ENCODE measurements around the gene MAP3K20. TPM values are rescaled to one million over a fixed set of nuclear protein-coding genes. Genes with fewer than 3 reads are reported as not detected.

MAP3K20 gene
- total RNA-seq, 1 experiment from 2014 or later = 15.2 TPM

GRCh38 chr2:173051463-173052215 is 24.0 kb upstream of the MAP3K20 start:
- Mint-ChIP-seq H3K4me3 (no peak overlapping the region), H3K27ac (no peak overlapping the region), H3K27me3 (ENCODE audit: low read depth) (no peaks in the 10 kb centered on the region), H3K36me3 (no peaks in the 10 kb centered on the region), H3K4me1 (no peaks in the 10 kb centered on the region; the same call in 1 of the 2 replicates), H3K9me3 (no peaks in the 10 kb centered on the region)
- TF ChIP-seq, protein P1, sequence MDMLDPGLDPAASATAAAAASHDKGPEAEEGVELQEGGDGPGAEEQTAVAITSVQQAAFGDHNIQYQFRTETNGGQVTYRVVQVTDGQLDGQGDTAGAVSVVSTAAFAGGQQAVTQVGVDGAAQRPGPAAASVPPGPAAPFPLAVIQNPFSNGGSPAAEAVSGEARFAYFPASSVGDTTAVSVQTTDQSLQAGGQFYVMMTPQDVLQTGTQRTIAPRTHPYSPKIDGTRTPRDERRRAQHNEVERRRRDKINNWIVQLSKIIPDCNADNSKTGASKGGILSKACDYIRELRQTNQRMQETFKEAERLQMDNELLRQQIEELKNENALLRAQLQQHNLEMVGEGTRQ (CRISPR knock-in tag; IDR thresholded peaks at IDR 0.05) = no peak
- TF ChIP-seq HMGA2 (CRISPR knock-in tag; IDR thresholded peaks at IDR 0.05) (no peak), TEAD1 (CRISPR knock-in tag; IDR thresholded peaks at IDR 0.05) (no peak), ARID4B (CRISPR knock-in tag; IDR thresholded peaks at IDR 0.05; ENCODE audit: borderline replicate concordance) (no peak)
- no peak for ATAC-seq
- POLR2A ChIA-PET = no interaction called here
- CTCF ChIA-PET = no interaction called here
- DNase-seq (ENCODE audit: low spot score) = no peak

DNA sequence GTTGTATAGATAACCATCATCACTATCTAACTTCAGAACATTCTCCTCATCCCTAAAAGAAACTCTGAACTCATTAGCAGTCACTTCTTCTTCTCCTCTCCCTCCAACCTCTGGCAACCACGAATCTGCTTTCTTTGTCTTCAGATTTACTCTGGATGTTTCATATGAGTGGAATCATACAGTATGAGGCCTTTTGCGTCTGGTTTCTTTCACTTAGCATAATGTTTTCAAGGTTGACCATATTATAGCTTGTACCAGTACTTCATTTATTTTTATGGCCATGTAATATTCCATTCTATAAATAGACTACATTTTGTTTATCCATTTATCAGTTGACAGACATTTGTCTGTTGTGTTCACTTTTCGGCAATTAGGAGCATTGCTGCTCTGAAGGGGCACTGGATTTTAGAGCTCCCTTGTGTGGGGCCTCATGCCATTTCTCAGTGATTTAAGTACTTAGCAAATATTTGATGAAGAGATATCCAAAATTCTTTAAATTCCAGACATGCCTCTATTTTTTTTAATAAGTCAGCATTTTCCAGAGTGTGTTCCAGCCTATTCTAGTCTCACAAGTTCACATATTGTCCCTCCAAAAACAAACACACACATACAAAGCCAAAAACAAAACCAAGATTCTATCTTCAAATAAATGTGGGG is 22.5 kb upstream of the MAP3K20 start:
- TF ChIP-seq FOXK1 (CRISPR knock-in tag; IDR thresholded peaks at IDR 0.05) (no peak), CBFB (CRISPR knock-in tag; IDR thresholded peaks at IDR 0.05; ENCODE audit: low read depth) (no peak), IRF2 (CRISPR knock-in tag; IDR thresholded peaks at IDR 0.05; ENCODE audit: borderline replicate concordance, low read depth) (no peak), MXD4 (CRISPR knock-in tag; IDR thresholded peaks at IDR 0.05; ENCODE audit: borderline replicate concordance) (no peak), OVOL2 (CRISPR knock-in tag; IDR thresholded peaks at IDR 0.05; ENCODE audit: borderline replicate concordance) (no peak)
- TF ChIP-seq, protein P2, sequence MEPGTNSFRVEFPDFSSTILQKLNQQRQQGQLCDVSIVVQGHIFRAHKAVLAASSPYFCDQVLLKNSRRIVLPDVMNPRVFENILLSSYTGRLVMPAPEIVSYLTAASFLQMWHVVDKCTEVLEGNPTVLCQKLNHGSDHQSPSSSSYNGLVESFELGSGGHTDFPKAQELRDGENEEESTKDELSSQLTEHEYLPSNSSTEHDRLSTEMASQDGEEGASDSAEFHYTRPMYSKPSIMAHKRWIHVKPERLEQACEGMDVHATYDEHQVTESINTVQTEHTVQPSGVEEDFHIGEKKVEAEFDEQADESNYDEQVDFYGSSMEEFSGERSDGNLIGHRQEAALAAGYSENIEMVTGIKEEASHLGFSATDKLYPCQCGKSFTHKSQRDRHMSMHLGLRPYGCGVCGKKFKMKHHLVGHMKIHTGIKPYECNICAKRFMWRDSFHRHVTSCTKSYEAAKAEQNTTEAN (CRISPR knock-in tag; IDR thresholded peaks at IDR 0.05) = no peak
- ChIA-PET POLR2A (no interaction called here), CTCF (no interaction called here)
- no peak overlapping the region for H3K4me3 Mint-ChIP-seq
- DNase-seq (ENCODE audit: low spot score) = no peak
- H3K9me3 Mint-ChIP-seq = peaks cover 2% of the 10 kb centered on the region
- no peak overlapping the region for H3K27ac Mint-ChIP-seq
- no peaks in the 10 kb centered on the region; the same call in 1 of the 2 replicates for H3K4me1 Mint-ChIP-seq
- no peaks in the 10 kb centered on the region for H3K36me3 Mint-ChIP-seq
- H3K27me3 Mint-ChIP-seq (ENCODE audit: low read depth) = peaks cover 5% of the 10 kb centered on the region; the same call in 1 of the 2 replicates
- ATAC-seq = no peak

DNA sequence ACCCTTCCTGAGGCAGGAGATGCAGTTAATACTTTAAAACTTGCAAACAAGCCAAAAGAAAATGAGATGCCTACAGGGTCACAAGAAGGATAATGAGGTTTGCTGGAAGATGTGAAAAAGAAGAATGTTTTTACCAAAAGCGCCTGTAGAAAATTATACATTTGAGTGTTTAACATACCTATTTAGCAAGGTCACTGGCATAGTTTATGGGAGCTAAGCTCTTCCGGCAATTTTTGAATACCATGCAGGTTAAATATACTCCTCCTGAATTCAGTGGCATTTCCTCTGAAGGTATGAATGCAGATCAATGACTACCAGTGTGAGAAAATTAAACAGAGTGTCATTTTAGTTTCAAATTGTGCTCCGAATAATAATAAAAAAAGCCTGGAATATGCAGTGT is 21.2 kb upstream of the MAP3K20 start:
- TF ChIP-seq GABPB1 (CRISPR knock-in tag; IDR thresholded peaks at IDR 0.05) (no peak), SMAD4 (CRISPR knock-in tag; IDR thresholded peaks at IDR 0.05) (no peak), ZNF396 (CRISPR knock-in tag; IDR thresholded peaks at IDR 0.05; ENCODE audit: borderline replicate concordance) (no peak), ZNF232 (CRISPR knock-in tag; IDR thresholded peaks at IDR 0.05) (no peak), E2F1 (CRISPR knock-in tag; IDR thresholded peaks at IDR 0.05) (no peak), ERG (CRISPR knock-in tag; IDR thresholded peaks at IDR 0.05) (no peak), MXD4 (CRISPR knock-in tag; IDR thresholded peaks at IDR 0.05; ENCODE audit: borderline replicate concordance) (no peak)
- DNase-seq (ENCODE audit: low spot score) (no peak), ATAC-seq (no peak)
- ChIA-PET POLR2A (no interaction called here), CTCF (no interaction called here)
- no peaks in the 10 kb centered on the region for H3K36me3 Mint-ChIP-seq
- H3K9me3 Mint-ChIP-seq = peaks cover 5% of the 10 kb centered on the region
- H3K27me3 Mint-ChIP-seq (ENCODE audit: low read depth) = peaks cover 5% of the 10 kb centered on the region; the same call in 1 of the 2 replicates
- no peak overlapping the region for H3K27ac Mint-ChIP-seq
- no peak overlapping the region for H3K4me3 Mint-ChIP-seq
- peaks cover 3% of the 10 kb centered on the region for H3K4me1 Mint-ChIP-seq

Data from WTC11 (cell line).